NCI-H2227 treated with DMSO at 0.1 percent for 48 hours (cell line): Measurements from ENCODE around the gene TP63.
"Not testable (repeated sequence)": the region's sequence is repeated elsewhere in the genome, so short reads cannot be mapped to it uniquely, and the experiment has no call there.

Experiments used
- DNase-seq: peaks from one replicate; lab custom pipeline; 2025; lab: John Stamatoyannopoulos, UW

Gene TP63

GRCh38 chr3:189631373-189631408 is at the start of gene TP63:
TSS of gene TP63 (plus strand) at chr3:189631389. CDS start at chr3:189631516, 127 bp downstream.
- no peak for DNase-seq

- no peak for DNase-seq
These were observed 49.0 kb upstream of the TP63 start for GRCh38 chr3:189582179-189582578.

- DNase-seq = no peak
These were observed 46.5 kb upstream of the TP63 start for GRCh38 chr3:189584645-189585044.

GRCh38 chr3:189586941-189587663 is 44.1 kb upstream of the TP63 start:
- no peak for DNase-seq

- DNase-seq = no peak
These were observed 43.5 kb upstream of the TP63 start for GRCh38 chr3:189587664-189588040.

- DNase-seq = no peak
These were observed 43.1 kb upstream of the TP63 start for GRCh38 chr3:189588070-189588469.

- DNase-seq = no peak
These were observed 42.6 kb upstream of the TP63 start for GRCh38 chr3:189588475-189589178.

- no peak for DNase-seq
These were observed 42.0 kb upstream of the TP63 start for GRCh38 chr3:189589179-189589569.

- DNase-seq = no peak
These were observed 41.0 kb upstream of the TP63 start for GRCh38 chr3:189590223-189590622.

GRCh38 chr3:189593581-189593980 is 37.6 kb upstream of the TP63 start:
- DNase-seq = no peak

GRCh38 chr3:189596078-189596979 is 34.9 kb upstream of the TP63 start:
- DNase-seq = not testable (repeated sequence)

GRCh38 chr3:189597918-189598317 is 33.3 kb upstream of the TP63 start:
- no peak for DNase-seq

- DNase-seq = no peak
These were observed 32.5 kb upstream of the TP63 start for GRCh38 chr3:189598530-189599225.

GRCh38 chr3:189602471-189602870 is 28.7 kb upstream of the TP63 start:
- no peak for DNase-seq

GRCh38 chr3:189605717-189606116 is 25.5 kb upstream of the TP63 start:
- DNase-seq = no peak

GRCh38 chr3:189606774-189607173 is 24.4 kb upstream of the TP63 start:
- no peak for DNase-seq

GRCh38 chr3:189612641-189613040 is 18.5 kb upstream of the TP63 start:
- DNase-seq = not testable (repeated sequence)

- DNase-seq = no peak
These were observed 18.1 kb upstream of the TP63 start for GRCh38 chr3:189613122-189613521.

- DNase-seq = no peak
These were observed 9.1 kb upstream of the TP63 start for GRCh38 chr3:189621948-189622603.

GRCh38 chr3:189622629-189623028 is 8.6 kb upstream of the TP63 start:
- no peak for DNase-seq

GRCh38 chr3:189624130-189624529 is 7.1 kb upstream of the TP63 start:
- DNase-seq = no peak

- DNase-seq = no peak
These were observed 6.1 kb upstream of the TP63 start for GRCh38 chr3:189625071-189625470.
